ENCODE data around the gene ENTPD6. TPM values are rescaled to one million over a fixed set of nuclear protein-coding genes. Genes with fewer than 3 reads are reported as not detected.

Gene ENTPD6
- total RNA-seq, 1 experiment from 2014 or later = 86.6 TPM

DNA sequence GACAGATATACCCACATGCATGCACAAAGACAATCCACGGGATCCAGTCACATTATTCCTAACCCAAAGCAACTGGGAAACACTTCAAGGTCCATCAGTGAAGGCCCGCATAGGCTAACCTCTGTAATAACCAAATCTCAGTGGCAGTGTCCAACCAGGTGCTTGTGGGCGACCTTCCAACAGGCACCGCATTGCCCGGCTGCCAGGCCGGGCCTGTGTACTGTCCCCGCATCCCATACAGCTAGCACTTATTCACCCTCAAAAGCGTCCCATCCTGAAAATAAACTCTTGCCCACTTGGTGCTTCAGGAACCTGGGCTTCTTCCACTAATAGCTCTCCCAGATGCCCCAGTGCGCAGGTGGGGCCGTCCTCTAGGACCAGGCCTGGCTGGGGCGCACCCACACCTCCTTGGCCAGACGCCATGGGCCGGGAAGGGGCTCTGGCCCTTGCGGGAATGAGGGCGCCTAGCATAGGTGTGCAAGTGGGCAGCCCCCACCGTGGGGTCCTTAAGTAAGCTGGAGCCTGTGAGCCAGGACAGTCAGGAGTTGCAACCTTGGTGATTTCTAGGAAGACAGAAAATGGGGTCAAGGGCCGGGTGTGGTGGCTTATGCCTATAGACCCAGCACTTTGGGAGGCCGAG, 1.1 kb upstream of the ENTPD6 start:
- no peak overlapping the region for H3K27ac Mint-ChIP-seq (ENCODE audit: unreplicated experiment)
- Histone ChIP-seq H3K9me3 (no peaks in the 10 kb centered on the region), H3K27me3 (replicated peaks; ENCODE audit: control insufficient read depth, insufficient read depth, low read length) (no peaks in the 10 kb centered on the region), H3K36me3 (ENCODE audit: control insufficient read depth, insufficient read depth, low read length) (peaks cover 1% of the 10 kb centered on the region; the same call in 1 of the 2 replicates), H3K4me1 (peaks cover 4% of the 10 kb centered on the region; the same call in 1 of the 2 replicates), H3K4me3 (ENCODE audit: low read depth, low read length) (no peak overlapping the region)
- no peak for DNase-seq
- H3K36me3 Mint-ChIP-seq (ENCODE audit: insufficient read depth, unreplicated experiment) = no peaks in the 10 kb centered on the region
- TF ChIP-seq, protein P1, sequence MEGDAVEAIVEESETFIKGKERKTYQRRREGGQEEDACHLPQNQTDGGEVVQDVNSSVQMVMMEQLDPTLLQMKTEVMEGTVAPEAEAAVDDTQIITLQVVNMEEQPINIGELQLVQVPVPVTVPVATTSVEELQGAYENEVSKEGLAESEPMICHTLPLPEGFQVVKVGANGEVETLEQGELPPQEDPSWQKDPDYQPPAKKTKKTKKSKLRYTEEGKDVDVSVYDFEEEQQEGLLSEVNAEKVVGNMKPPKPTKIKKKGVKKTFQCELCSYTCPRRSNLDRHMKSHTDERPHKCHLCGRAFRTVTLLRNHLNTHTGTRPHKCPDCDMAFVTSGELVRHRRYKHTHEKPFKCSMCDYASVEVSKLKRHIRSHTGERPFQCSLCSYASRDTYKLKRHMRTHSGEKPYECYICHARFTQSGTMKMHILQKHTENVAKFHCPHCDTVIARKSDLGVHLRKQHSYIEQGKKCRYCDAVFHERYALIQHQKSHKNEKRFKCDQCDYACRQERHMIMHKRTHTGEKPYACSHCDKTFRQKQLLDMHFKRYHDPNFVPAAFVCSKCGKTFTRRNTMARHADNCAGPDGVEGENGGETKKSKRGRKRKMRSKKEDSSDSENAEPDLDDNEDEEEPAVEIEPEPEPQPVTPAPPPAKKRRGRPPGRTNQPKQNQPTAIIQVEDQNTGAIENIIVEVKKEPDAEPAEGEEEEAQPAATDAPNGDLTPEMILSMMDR (IDR thresholded peaks at IDR 0.05; ENCODE audit: insufficient read depth in 1 of 2, low read depth in 1 of 2, low read length in 1 of 2, severe bottlenecking in 1 of 2, unreplicated experiment in 1 of 2) = no peak
- peak overlapping the region; percentile 78 for H3K4me3 Mint-ChIP-seq (ENCODE audit: unreplicated experiment)
- no TSS peak for BruUV-seq (replicated peaks)
- ChIA-PET POLR2A (interaction anchor here (2.6 kb wide), 1 partner anchor 53 kb away, joined by 18 read pairs; the partner anchor contains the start of gene PYGB), CTCF (interaction anchor here (1.1 to 2.6 kb wide), 3 partner anchors 39 to 445 kb away, joined by 3 to 17 read pairs (median 5); partner anchors contain the start of gene PYGB)
- H3K27me3 Mint-ChIP-seq (ENCODE audit: insufficient read depth, unreplicated experiment) = no peaks in the 10 kb centered on the region
- H3K9me3 Mint-ChIP-seq (ENCODE audit: unreplicated experiment) = no peaks in the 10 kb centered on the region
- intact Hi-C loops (cut with micrococcal nuclease; ENCODE audit: unreplicated experiment) = loop anchor here (2.0 kb wide), 1 partner anchor 20 kb away; no protein-coding TSS in a partner anchor
- no peaks in the 10 kb centered on the region for H3K4me1 Mint-ChIP-seq (ENCODE audit: low read depth, unreplicated experiment)

DNA sequence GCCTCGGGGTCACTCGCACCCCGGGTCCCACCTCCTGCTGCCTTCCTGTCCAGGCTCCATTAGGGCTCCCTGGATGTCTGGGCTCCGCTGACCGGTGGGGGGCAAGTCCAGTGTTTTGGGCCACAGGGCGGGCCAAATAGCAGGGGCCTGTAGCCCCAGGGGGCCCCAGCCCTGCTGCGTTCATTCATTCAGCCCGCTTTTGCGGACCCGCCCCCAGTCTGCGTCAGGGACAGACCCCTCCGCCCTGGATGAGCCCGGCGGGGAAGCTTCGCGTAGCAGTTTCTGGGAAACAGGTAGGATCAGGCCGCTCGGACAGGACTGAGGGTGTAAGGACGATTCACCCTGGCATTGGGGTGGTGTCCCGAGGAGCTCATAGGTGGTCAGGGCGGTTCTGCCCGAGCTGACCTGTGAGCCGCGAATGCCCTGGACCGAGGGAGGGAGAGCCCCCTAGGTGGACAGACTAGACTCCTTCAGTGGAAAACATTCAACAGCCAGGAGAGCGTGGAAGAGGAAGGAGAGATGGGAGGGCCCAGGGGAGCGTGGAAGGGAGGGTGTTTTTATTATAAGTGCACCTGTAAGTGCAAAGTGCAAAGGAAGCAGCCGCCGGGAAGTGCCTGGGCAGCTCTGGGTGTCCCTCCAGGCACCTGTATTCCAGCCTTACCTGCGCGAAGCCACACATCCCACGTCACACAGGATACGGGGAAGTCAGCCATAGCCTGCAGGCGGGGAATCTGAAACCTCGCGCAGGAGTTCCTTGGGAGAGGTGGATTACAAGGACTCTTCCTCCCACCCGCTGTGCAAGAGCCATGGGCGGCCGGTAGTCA, 662 bp downstream of the ENTPD6 start:
- H3K27ac Mint-ChIP-seq (ENCODE audit: unreplicated experiment) = peak overlapping the region; percentile 33
- peaks cover 4% of the 10 kb centered on the region; the same call in 1 of the 2 replicates for H3K4me1 ChIP-seq
- intact Hi-C loops (cut with micrococcal nuclease; ENCODE audit: unreplicated experiment) = loop anchor here (1.0 to 2.0 kb wide), 2 partner anchors 19 to 51 kb away; no protein-coding TSS in a partner anchor
- H3K27me3 Mint-ChIP-seq (ENCODE audit: insufficient read depth, unreplicated experiment) = no peaks in the 10 kb centered on the region
- TSS peak; percentile 19 for BruUV-seq (replicated peaks)
- H3K4me1 Mint-ChIP-seq (ENCODE audit: low read depth, unreplicated experiment) = no peaks in the 10 kb centered on the region
- peak; percentile 66 to 67 for DNase-seq
- H3K36me3 ChIP-seq (ENCODE audit: control insufficient read depth, insufficient read depth, low read length) = peaks cover 1% of the 10 kb centered on the region; the same call in 1 of the 2 replicates
- H3K36me3 Mint-ChIP-seq (ENCODE audit: insufficient read depth, unreplicated experiment) = no peaks in the 10 kb centered on the region
- H3K4me3 Mint-ChIP-seq (ENCODE audit: unreplicated experiment) = peak overlapping the region; percentile 78
- TF ChIP-seq, protein P1 (IDR thresholded peaks at IDR 0.05; ENCODE audit: insufficient read depth in 1 of 2, low read depth in 1 of 2, low read length in 1 of 2, severe bottlenecking in 1 of 2, unreplicated experiment in 1 of 2) = no peak
- ChIA-PET CTCF (interaction anchor here (0.9 to 2.6 kb wide), 5 partner anchors 37 to 266 kb away, joined by 3 to 17 read pairs (median 3); partner anchors contain the start of gene PYGB), POLR2A (interaction anchor here (1.2 to 2.6 kb wide), 2 partner anchors 51 to 56 kb away, joined by 4 to 18 read pairs; partner anchors contain the start of gene PYGB)
- H3K27me3 ChIP-seq (replicated peaks; ENCODE audit: control insufficient read depth, insufficient read depth, low read length) = no peaks in the 10 kb centered on the region
- no peaks in the 10 kb centered on the region for H3K9me3 Mint-ChIP-seq (ENCODE audit: unreplicated experiment)
- H3K4me3 ChIP-seq (ENCODE audit: low read depth, low read length) = peak overlapping the region; percentile 80
- no peaks in the 10 kb centered on the region for H3K9me3 ChIP-seq

DNA sequence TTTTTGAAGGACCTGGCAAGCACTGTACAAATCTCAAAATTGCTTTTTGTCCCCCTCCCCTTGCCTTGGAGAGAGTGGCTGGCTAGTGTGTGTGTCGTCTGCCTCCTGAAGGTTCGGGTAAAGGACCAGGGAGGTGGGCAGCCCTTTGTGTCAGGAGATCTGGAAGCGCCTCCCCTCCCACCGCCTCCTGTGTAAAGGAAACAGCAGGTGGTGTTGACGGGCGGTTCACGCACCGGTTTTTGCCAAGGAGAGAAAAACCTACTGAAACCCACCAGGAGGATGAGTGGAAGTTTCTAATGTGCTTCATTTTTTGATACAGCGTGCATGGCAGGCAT, 1.2 kb downstream of the ENTPD6 start:
- Mint-ChIP-seq H3K27me3 (ENCODE audit: insufficient read depth, unreplicated experiment) (no peaks in the 10 kb centered on the region), H3K4me1 (ENCODE audit: low read depth, unreplicated experiment) (no peaks in the 10 kb centered on the region), H3K27ac (ENCODE audit: unreplicated experiment) (no peak overlapping the region), H3K4me3 (ENCODE audit: unreplicated experiment) (peak overlapping the region; percentile 78), H3K36me3 (ENCODE audit: insufficient read depth, unreplicated experiment) (no peaks in the 10 kb centered on the region), H3K9me3 (ENCODE audit: unreplicated experiment) (no peaks in the 10 kb centered on the region)
- CTCF ChIA-PET = interaction anchor here (2.6 kb wide), 1 partner anchor 51 kb away, joined by 17 read pairs; the partner anchor contains the start of gene PYGB
- peaks cover 4% of the 10 kb centered on the region; the same call in 1 of the 2 replicates for H3K4me1 ChIP-seq
- BruUV-seq (replicated peaks) = no TSS peak
- TF ChIP-seq, protein P1 (IDR thresholded peaks at IDR 0.05; ENCODE audit: insufficient read depth in 1 of 2, low read depth in 1 of 2, low read length in 1 of 2, severe bottlenecking in 1 of 2, unreplicated experiment in 1 of 2) = no peak
- no peaks in the 10 kb centered on the region for H3K9me3 ChIP-seq
- H3K27me3 ChIP-seq (replicated peaks; ENCODE audit: control insufficient read depth, insufficient read depth, low read length) = no peaks in the 10 kb centered on the region
- intact Hi-C loops (cut with micrococcal nuclease; ENCODE audit: unreplicated experiment) = no loop called here
- H3K36me3 ChIP-seq (ENCODE audit: control insufficient read depth, insufficient read depth, low read length) = peaks cover 1% of the 10 kb centered on the region; the same call in 1 of the 2 replicates
- no peak for DNase-seq
- POLR2A ChIA-PET = interaction anchor here (2.6 kb wide), 1 partner anchor 51 kb away, joined by 18 read pairs; the partner anchor contains the start of gene PYGB
- H3K4me3 ChIP-seq (ENCODE audit: low read depth, low read length) = peak overlapping the region; percentile 80

All from Caco-2 (cell line).